Lower leg skin (tissue), 3 donors: ENCODE results near the gene MPST.

Source experiments
- CTCF ChIP-seq, 3 donors: fragments of 450-650 bp; IDR thresholded peaks; one replicate each; pipeline ENCODE4 v1.5.1; 2016; ENCODE audit warnings: antibody characterized with exemption in 3 of 3, mild to moderate bottlenecking in 3 of 3, moderate library complexity in 2 of 3
- POLR2A ChIP-seq, 2 donors: fragments of 450-650 bp; IDR thresholded peaks; one replicate each; pipeline ENCODE4 v1.6.1; 2016 to 2017; ENCODE audit warnings: antibody characterized with exemption in 2 of 2, mild to moderate bottlenecking in 1 of 2, moderate library complexity in 1 of 2

GRCh38 chr22:36971341-36972125 lies 48.0 kb upstream of the MPST start:
- TF ChIP-seq POLR2A (IDR thresholded peaks at IDR 0.05) (no peak), CTCF (IDR thresholded peaks at IDR 0.05) (no peak)
